AG04449 (cell line): ENCODE measurements around the gene ALK.
A peak's percentile ranks its signal among the peaks of the same experiment; 100 is the strongest.

ENCODE experiments used
- CTCF ChIA-PET: fragments of 350-600 bp; formaldehyde crosslinking; extraction: SDS; loops from one replicate; lab custom pipeline; 2021; ENCODE audit warnings: antibody characterized with exemption; lab: Yijun Ruan, JAX
- POLR2A ChIA-PET: fragments of 400-600, 350-600 bp; formaldehyde crosslinking; extraction: SDS; loops from one replicate; lab custom pipeline; 2020; ENCODE audit warnings: antibody characterized with exemption, inconsistent platforms; lab: Yijun Ruan, JAX
- DNase-seq: peaks from one replicate; pipeline ENCODE4 v3.0.0-alpha.2; 2010; ENCODE audit warnings: low read depth, low spot score
- H3K4me3 ChIP-seq: 2 replicates; pipeline ENCODE4 v1.5.1; 2011; ENCODE audit warnings: low read depth, mild to moderate bottlenecking, control low read depth, low read length
- TF ChIP-seq, protein P1 (sequence below): IDR thresholded peaks from one replicate; pipeline ENCODE4 v1.5.1; 2011; ENCODE audit warnings: mild to moderate bottlenecking, moderate library complexity, low read length, control low read depth, inconsistent platforms; ENCODE audit not compliant: insufficient read depth; ENCODE audit errors: missing control alignments

Gene ALK

DNA sequence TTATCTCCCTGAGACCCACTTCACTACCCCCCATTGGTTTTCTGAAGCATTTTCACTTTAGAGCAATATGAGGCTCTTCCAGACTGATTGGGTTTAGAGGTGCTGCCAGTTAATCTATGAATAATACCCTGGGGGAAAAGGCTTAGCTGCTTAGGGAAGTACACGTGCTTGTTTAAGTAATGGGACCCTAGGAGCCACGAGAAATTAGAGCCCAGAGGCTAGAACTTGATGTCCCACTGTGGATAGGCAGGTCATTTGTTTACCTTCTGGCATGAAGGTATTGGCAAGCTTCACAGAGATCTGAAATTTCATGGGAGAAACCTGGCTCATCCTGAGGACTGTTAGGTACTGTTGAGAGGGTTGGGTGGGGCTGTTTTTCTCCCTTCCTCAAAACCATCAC is 746.4 kb downstream of the ALK start:
- CTCF ChIA-PET = interaction anchor here (1.0 kb wide), 1 partner anchor 9 kb away, joined by 3 read pairs; no protein-coding TSS in a partner anchor

GRCh38 chr2:29166242-29167039 is 754.9 kb downstream of the ALK start:
- CTCF ChIA-PET = interaction anchor here (1.5 kb wide), 1 partner anchor 20 kb away, joined by 4 read pairs; no protein-coding TSS in a partner anchor

More for the DNA sequence above, 746.4 kb downstream of the ALK start:
- TF ChIP-seq, protein P1, sequence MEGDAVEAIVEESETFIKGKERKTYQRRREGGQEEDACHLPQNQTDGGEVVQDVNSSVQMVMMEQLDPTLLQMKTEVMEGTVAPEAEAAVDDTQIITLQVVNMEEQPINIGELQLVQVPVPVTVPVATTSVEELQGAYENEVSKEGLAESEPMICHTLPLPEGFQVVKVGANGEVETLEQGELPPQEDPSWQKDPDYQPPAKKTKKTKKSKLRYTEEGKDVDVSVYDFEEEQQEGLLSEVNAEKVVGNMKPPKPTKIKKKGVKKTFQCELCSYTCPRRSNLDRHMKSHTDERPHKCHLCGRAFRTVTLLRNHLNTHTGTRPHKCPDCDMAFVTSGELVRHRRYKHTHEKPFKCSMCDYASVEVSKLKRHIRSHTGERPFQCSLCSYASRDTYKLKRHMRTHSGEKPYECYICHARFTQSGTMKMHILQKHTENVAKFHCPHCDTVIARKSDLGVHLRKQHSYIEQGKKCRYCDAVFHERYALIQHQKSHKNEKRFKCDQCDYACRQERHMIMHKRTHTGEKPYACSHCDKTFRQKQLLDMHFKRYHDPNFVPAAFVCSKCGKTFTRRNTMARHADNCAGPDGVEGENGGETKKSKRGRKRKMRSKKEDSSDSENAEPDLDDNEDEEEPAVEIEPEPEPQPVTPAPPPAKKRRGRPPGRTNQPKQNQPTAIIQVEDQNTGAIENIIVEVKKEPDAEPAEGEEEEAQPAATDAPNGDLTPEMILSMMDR = no peak
- POLR2A ChIA-PET = no interaction called here
- no peak overlapping the region for H3K4me3 ChIP-seq
- DNase-seq = no peak

DNA sequence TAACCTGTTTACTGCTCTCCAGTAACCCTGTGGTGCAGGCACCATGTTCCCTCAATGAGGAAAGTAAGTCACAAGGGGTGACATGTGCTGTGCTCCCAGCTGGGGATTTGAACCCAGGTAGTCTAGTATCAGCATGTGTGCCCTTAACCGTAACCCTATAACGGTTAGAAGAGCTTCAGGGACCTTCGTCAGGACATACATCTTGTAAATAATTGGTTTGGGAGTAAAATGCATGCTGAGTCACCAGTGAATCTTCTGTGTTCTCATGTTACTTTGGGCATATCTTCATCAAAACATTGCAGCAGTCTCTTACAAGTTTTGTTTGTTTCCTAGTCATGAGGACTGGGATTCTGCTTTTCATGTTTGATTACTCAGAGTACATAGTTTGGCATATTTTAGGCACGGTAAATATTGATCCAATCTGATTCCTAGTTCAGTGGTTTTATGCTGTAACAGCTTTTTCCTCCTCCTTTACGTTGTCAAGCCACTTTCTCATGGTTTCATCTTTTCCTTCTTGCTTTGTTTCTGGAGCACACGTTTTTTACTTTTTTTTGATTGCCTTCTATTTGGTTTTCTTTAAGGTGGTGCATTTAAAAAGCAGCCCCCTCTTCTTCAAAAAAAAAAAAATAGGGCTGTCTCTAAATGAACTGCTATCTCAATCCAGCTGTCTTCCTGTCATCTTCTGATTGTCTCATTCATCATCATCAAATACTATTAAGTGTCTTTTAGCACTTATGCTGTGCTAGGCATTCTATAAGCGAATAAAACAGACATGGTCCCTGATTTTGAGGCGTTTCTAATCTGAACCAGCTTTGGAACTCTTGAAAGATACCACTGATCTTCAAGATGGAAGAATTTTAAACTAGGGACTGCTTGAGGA is 755.8 kb downstream of the ALK start:
- H3K4me3 ChIP-seq = no peak overlapping the region
- DNase-seq = peak; percentile 33
- CTCF ChIA-PET = interaction anchor here (0.6 to 1.5 kb wide), 6 partner anchors 15 to 210 kb away, joined by 3 to 4 read pairs (median 3); no protein-coding TSS in a partner anchor
- TF ChIP-seq, protein P1 = no peak
- POLR2A ChIA-PET = interaction anchor here (1.1 kb wide), 1 partner anchor 35 kb away, joined by 3 read pairs; no protein-coding TSS in a partner anchor

More at GRCh38 chr2:29166242-29167039, 754.9 kb downstream of the ALK start:
- no peak overlapping the region for H3K4me3 ChIP-seq
- POLR2A ChIA-PET = interaction anchor here (1.1 kb wide), 1 partner anchor 36 kb away, joined by 3 read pairs; no protein-coding TSS in a partner anchor
- TF ChIP-seq, protein P1 = no peak
- DNase-seq = no peak

DNA sequence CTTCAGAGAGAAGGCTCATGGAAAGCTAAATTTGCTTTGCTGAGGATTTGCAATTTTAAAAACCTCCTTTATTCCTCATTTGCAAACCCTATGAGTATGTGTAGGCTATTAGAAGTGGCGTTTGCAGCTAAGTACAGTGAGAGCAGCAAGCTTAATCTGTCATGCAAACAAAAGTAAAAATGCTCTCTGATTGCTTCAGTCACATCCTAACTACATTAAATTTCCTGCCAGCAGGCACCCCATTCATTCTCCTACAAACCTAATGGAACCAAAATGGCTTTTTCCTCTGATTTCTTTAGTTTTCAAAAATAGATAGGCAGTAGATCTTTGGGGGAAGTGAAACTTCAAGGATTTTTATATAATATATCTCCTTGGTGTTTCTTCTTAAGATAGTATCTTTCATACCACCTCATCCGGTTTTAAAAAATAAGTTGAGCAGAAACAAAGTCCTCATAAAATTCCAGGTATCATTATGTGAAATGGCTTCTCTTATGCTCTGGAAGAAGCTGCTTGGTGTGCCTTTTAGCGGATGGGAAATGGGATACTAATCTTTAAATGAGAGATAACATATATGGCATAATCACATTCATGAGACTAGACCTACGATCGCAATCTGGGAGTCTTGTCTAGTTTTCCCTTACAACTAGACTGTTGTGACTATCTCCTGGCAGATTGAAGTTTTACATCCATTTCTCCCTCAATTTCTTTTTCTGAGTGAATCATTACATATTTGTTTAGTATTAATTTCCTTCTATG is 757.1 kb downstream of the ALK start:
- no peak for DNase-seq
- H3K4me3 ChIP-seq = no peak overlapping the region
- TF ChIP-seq, protein P1 = no peak
- CTCF ChIA-PET = interaction anchor here (1.5 kb wide), 1 partner anchor 23 kb away, joined by 4 read pairs; no protein-coding TSS in a partner anchor
- POLR2A ChIA-PET = no interaction called here

DNA sequence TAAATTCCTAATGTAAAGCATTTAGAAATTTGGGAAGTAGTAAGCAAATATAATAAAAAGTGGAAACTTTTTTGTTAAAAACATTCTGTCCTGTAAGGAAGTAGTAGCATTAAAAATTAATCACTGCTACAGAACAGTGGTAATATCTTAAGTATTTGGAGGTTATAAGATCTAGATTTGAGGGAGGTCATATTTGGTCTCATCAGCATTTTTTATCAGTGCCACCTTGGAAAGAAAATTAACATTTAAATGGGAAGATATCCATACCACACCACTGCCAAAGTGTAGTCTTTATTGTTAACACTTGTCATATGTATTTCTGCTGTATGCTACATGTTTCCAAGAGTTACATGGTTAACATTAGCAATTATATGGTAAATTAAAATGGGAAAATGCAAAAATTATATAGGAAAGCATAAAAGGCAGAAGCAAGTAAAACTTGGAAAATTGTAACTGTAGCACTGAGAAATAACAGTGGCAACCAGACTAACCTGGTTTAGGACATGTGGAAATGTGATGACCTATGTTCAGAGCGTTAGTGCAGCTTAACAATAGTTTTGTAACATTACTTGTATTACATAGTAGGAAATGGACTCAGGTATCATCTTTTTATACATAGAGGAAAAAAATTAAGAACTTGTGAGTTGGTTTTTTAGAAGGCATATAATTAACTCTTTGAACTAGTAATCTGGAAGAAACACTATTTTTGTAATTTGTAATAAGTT is 759.0 kb downstream of the ALK start:
- no peak for DNase-seq
- POLR2A ChIA-PET = no interaction called here
- TF ChIP-seq, protein P1 = no peak
- no peak overlapping the region for H3K4me3 ChIP-seq
- CTCF ChIA-PET = no interaction called here
